Right renal cortex interstitium (tissue), 3 donors: ENCODE data around the gene ZNF217. TPM values are rescaled to one million over a fixed set of nuclear protein-coding genes. Genes with fewer than 3 reads are reported as not detected.
A peak's percentile ranks its signal among the peaks of the same experiment; 100 is the strongest.
"Not testable (repeated sequence)": the region's sequence is repeated elsewhere in the genome, so short reads cannot be mapped to it uniquely, and the experiment has no call there.

Experiments
- DNase-seq, 3 donors: peaks; one replicate each; pipeline ENCODE4 v3.0.0-alpha.2; 2013; ENCODE audit warnings: low read depth in 3 of 3, low spot score in 2 of 3
- polyA plus RNA-seq, 3 donors: library from polyadenylated mRNA; unstranded; fragments of 120-200 nt; gene quantifications; one replicate each; pipeline ENCODE4 v1.2.1, GENCODE V29; 2013; ENCODE audit not compliant: insufficient read length in 3 of 3

The ZNF217 gene
- polyA plus RNA-seq: 10 to 100 TPM; 31.8 to 34.8 (median 32.2) TPM

DNA sequence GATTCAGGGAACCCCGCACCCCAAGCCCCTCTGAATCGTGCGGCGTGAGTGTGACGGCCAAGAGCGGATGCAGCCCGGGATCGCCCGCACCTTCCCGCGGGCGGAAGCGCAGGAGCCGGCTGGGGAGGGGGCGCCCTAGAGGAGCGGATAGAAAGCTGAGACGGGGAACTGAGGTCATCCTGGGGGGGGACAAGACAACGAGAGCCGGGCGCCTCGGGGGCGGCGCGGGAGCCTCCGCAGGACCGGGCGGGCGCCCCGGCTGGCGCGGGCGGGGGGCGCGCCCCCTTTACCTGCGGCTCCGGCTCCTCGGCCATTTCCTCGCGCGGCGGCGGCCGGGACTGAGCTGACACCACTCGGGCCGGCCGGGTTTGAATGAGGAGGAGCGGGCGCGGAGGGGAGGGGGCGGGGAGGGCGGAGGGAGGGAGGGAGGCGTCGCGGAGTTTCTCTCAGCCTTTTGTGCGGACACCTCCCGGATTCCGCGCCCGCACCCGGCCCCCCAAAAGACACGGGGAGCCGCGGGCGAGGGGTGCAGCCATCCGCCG, at the start of gene ZNF217:
TSS of gene ZNF217 (minus strand) at position 374 of the 542 bp plus-strand sequence. CDS start 11,013 bp downstream, outside the sequence.
- not testable (repeated sequence) for DNase-seq

DNA sequence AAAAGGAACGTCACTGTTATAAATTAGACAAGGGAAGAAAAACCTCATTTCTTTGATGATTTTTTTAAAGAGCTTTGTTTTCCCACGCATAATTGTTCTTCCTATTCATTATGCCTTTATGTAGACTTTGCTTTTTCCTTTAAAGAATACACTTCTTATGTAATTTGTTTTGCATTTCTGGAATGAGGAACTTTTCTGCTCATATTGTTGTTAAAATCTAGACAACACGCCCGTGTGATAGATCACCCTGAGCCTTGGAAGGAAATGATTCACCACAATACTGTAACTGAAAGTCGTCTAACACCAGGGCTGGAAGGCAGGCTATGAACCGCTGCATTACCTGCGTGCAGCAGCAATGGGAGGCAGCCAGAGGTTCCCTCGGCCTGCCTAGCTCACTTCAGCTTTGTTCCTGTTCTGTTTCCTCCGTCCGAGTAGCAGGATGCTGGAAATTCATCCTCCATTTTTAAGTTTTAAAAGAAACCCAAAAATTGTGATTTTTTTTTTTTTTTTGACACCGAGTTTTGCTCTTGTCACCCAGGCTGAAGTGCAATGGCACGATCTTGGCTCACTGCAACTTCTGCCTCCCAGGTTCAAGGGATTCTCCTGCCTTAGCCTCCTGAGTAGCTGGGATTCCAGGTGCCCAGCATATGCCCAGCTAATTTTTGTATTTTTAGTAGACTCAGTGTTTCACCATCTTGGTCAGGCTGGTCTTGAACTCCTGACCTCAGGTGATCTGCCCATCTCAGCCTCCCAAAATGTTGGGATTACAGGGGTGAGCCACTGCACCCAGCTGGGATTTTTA, 49.6 kb upstream of the ZNF217 start:
- DNase-seq: no peak

DNA sequence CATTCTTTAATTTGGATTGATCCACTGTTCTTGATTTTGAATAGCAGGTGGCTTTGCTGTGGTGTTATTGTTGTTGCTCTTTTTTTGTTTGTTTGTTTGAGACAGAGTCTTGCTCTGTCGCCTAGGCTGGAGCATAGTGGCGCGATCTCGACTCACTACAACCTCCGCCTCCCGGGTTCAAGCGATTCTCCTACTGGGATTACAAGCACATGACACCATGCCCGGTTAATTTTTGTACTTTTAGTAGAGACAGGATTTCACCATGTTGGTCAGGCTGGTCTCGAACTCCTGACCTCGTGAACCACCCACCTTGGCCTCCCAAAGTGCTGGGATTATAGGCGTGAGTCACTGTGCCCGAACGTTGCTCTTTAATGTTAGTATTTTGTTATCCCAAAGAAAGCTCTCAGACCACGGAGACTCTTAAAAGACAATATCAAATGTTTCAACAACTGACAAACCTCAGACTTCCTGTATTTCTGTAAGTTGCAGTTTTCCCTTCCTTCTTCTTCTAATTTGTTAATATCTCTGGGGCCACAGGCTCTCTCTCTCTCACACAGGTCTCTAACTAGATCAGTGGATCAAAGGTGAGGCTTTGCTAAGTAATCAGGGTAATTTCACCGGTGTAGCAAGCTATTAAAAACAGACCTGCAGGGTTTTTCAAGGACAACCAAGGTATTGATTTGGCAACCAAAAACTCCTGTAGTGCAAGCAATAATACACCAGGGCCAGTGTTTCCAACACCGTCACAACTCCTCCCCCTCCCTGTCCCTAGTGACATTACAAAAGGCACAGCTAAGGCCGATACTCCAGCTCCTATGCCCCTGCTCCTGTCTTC, 48.8 kb upstream of the ZNF217 start:
- DNase-seq: no peak

DNA sequence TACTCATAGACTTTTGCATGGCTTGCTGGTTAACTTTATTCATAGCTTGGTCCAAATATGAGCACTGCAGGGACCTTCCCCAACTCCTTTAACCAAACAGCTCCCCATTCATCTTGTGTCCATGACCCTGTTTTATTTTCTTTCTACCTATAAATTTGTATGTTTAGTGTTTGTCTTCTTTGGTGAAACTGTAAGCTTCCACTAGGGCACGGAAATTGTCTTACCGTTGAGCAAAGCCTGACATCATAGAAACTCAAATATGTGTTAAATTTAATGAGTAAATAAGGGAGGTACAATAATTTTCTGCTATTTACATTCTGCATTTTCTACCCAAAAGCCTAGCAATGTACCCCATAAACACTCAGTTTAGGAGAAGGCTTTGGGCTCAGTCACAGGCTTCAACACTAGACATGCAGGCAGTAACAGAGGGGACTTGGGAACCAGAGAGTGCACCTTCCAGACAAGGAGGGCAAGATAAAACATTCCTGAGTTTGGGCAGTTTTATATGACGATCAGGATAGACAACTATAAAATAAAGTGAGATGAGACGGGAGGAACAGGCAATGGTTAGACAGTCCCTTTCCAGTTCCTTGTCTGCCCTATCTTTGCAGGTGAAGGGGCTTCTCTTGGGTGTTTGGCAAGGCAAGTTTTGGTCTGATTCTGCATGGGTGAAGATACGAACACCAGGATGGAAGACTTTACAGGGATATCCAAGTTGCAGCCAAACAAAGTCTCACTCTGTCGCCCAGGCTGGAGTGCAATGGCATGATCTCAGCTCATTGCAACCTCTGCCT, 46.2 kb upstream of the ZNF217 start:
- DNase-seq: no peak

DNA sequence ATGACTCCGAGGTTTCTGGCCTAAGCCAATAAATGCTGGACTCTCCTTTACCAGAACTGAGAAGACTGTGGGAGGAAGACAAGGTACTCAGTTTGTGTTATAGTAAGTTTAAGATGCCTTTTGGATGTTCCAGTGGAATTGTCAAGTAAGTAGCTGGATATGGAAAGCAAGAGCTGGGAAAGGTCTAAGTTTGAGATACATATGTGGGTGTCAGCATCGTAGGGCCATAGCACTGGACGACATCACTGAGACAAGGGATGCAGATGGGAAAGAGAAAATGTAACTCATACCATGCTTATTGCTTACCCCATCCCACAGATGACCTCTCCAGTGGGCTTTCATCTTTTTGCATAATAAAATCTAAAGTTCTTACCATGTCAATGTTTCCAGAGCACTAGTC, 45.5 kb upstream of the ZNF217 start:
- no peak for DNase-seq

DNA sequence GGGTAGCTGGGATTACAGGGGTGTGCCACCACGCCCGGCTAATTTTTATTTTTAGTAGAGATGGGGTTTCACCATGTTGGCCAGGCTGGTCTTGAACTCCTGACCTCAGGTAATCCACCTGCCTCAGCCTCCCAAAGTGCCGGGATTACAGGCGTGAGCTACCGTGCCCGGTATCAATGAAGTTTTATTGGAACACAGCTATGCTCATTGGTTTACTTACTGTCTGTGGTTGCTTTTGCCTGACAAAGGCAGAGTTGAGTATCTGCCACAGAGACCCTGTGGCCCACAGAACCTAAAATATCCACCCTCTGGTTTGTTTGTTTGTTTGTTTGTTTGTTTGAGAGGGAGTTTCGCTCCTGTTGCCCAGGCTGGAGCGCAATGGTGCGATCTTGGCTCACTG, 43.7 kb upstream of the ZNF217 start:
- DNase-seq: not testable (repeated sequence)

DNA sequence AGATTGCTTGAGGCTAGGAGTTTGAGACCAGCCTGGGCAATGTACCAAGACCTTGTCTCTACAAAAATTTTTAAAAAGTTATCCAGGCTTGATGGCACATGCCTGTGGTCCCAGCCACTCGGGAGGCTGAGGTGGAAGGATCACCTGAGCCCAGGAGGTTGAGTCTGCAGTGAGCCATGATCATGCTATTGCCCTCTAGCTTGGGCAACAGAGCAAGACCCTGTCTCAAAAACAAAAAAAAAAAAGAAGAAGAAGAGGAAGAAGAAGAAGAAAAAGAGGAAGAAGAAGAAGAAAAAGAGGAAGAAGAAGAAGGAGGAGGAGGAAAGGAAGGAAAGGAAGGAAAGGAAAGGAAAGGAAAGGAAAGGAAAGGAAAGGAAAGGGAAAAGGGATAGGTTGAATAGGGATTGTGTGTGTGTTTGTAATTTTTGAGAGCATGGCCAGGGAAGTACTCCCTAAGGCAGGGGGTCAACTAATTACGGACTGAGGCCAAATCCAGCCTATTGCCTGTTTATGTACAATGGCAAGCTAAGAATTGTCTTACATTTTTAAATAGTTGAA, 43.0 kb upstream of the ZNF217 start:
- no peak for DNase-seq

DNA sequence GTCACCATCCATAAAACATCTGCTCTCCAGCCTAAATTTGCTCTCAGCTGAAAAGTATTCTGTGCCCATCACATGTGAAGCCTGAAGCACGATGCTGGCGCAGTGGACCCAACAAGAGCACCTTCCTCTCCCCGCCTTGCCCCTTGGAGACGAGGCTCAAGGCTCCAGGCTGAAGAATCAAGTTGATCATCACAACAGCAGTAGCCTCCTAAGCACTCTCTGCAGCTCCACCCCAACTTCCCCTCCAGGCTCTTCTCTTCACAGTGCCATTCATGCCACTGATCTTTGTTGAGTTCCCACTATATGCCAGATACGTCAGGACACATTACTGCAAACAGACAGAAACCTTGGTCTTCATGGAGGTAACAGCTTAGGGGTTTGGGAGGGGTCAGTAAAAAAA, 41.6 kb upstream of the ZNF217 start:
- no peak for DNase-seq

DNA sequence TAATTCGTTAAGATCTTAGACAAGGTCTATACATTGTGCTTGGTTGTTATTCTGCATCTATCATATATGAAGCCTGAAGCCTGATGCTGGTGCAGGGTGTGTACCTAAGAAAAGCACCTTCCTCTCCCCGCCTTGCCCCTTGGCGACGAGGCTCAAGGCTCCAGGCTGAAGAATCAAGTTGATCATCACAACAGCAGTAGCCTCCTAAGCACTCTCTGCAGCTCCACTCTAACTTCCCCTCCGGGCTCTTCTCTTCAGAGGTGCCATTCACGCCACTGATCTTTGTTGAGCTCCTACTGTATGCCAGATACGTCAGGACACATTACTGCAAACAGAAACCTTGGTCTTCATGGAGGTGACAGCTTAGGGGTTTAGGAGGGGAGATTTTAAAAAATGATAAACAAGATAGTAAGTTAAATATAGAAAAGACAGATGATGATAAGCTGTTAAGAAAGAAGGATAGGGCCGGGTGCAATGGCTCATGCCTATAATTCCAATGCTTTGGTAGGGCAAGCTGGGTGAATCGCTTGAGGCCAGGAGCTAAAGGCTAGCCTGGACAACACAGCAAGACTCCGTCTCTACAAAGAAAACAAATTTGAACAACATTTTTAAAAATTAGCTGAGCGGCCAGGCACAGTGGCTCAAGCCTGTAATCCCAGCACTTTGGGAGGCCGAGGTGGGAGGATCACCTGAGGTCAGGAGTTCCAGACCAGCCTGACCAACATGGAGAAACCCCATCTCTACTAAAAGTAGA, 38.4 kb upstream of the ZNF217 start:
- DNase-seq: no peak

DNA sequence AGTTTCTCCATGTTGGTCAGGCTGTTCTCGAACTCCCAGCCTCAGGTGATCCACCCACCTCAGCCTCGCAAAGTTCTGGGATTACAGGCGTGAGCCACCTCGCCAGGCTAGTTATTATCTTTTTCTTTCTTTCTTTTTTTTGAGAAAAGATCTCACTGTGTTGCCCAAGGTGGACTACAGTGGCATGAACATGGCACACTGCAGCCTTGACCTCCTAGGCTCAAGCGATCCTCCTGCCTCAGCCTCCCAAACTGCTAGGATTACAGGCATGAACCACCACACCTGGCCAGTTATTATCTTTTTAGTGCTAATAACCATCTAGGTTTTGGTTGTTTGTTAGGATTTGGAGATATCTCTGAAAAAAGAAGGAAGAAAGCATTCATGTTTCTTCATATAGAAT, 35.8 kb upstream of the ZNF217 start:
- DNase-seq: no peak

DNA sequence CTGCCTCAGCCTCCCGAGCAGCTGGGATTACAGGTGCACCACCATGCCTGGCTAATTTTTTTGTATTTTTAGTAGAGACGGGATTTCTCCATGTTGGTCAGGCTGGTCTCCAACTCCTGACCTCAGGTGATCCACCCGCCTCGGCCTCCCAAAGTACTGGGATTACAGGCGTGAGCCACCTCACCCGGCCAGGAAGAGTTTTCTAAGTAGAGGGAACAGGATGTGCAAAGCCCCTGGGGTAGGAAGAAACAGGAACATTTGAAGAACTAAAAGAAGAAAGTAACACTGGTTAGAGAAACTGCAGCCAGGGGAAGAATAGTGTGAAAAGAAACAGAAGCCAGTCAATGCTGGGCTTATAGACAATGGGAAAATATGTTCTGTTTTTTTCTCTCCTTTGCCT, 35.1 kb upstream of the ZNF217 start:
- not testable (repeated sequence) for DNase-seq

DNA sequence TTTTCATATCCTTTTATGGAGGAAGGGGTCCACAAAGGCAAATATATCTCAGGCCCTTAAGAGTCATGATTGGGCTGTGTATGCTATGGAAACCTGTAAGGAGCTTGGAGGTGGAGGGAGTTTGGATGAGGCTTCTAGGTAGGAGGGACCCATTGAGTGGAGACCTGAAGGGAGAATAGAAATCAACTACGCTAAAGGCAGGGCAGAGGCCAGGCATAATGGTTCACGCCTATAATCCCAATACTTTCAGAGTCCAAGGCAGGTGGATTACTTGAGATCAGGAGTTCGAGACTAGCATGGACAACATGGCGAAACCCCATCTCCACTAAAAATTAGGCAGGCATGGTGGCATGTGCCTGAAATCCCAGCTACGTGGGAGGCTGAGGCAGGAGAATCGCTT, 34.4 kb upstream of the ZNF217 start:
- DNase-seq: no peak

DNA sequence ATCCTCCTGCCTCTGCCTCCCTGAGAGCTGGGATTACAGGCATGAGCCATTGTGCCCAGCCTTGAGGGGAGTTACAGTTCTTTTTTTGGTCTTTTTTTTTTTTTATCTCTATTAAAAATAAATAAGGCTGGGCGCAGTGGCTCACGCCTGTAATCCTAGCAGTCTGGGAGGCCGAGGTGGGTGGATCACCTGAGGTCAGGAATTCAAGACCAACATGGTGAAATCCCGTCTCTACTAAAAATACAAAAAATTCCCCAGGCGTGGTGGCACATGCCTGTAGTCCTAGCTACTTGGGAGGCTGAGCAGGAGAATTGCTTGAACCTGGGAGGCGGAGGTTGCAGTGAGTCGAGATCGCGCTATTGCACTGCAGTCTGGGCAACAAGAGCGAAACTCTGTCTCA, 33.4 kb upstream of the ZNF217 start:
- DNase-seq: not testable (repeated sequence)

DNA sequence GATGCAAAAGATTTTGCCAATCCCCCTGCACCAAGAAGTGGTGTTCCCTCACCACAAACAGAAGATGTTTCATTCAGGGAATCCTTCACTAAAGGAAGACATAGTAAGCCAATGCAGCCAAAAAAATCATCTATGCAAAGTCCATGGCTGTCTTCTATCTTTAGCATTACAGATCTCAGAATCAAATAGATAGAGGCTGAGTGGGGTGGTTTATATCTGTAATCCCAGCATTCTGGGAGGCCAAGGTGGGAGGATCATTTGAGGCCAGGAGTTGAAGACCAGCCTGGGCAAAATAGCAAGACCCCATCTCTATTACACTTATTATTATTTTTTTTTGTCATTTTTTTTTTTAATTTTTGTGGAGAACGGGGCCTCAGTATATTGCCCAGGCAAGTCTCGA, 32.9 kb upstream of the ZNF217 start:
- DNase-seq: no peak

DNA sequence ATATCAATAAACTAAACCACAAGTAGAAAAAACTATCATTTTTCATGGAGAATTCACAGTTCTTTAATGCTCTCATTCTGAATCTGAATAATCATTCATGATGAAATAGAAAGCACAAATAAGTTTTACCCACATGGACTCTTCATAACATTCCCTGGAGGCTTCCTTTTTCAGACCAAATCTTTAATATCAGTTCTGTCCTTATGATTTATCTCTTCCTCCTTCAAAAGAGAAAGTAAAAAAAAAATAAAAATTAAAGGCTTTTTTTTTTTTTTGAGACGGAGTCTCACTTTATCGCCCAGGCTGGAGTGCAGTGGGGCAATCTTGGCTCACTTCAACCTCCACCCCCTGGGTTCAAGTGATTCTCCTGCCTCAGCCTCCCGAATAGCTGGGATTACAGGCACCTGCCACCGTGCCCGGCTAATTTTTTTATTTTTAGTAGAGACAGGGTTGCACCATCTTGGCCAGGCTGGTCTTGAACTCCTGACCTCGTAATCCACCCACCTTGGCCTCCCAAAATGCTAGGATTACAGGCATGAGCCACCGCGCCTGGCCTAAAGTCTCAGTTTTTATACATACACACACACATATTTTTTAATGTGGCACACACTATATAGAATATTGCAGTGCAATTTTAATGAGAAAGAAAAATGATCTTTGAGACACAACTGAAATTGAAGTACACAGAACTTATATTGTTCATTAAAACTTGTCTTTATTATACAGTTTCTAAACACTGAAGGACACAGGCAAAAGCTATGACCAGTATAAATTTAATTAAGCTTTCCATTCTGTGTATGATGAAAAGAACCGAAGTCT, 31.9 kb upstream of the ZNF217 start:
- DNase-seq: no peak

DNA sequence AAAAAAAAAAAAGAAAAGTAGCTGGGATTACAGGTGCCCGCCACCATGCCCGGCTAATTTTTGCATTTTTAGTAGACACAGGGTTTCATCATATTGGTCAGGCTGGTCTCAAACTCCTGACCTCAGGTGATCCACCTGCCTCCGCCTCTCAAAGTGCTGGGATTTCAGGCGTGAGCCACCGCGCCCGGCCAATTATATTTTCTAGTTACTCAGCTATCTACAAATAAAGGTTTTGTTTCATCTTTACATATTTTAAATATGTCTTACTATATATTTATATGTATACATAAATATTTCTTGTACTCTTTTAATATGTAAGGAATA, 31.2 kb upstream of the ZNF217 start:
- DNase-seq: not testable (repeated sequence)

DNA sequence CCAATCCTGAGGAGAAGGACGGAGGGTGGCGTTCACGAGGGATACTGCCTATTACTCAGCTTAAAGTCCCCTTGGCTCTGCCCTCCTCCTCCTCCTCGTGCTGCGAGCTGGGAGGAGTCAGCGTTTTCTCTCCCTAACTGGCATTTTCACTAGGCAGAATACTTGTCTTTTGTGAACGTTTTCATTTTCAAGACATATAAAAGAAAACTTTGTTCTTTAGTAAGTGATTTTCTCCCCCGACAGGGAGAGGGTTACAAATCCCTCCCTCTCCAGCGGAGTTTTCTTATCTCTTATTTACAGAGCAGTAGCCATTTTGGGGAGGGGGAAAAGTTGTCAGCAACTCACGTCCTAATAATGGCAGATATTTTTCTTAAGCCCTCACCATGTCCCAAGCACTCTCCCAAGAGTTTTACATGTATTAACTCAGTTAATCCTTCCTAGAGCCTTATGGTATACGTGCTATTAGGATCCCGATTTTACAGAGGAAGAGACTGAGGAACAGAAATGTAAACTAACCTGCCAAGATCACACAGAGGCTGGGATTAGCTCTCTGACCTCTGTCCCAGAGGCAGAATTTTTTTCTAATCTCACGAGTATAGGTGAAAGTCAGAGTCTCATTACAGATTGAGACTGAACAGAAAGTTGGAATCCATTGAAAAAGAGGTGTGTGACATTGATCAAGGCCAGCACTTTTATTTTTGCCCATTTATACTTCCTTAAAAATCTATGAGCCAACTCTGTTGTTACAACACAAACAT, 30.0 kb upstream of the ZNF217 start:
- peak in 1 of 3 donors; percentile 65 for DNase-seq

DNA sequence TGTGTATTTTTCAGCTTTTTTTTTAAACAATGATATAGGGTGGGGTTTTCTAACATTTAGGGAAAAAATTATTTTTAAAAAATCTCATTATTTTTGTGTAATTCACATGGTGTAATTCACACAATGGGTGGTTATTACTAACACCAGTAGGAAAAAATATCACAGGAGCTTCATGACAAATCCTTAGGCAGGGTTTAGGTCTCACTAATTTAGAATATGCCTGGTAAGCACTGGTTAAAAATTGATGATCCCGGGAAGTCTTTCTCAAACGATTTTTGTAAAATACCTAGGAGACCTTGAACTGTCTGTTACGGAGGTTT, 29.5 kb upstream of the ZNF217 start:
- no peak for DNase-seq
